Femur (tissue), 1 donor: ENCODE measurements around the gene C20orf202.
A peak's percentile ranks its signal among the peaks of the same experiment; 100 is the strongest.

Experiments used
- DNase-seq: peaks from one replicate; pipeline ENCODE4 v3.0.0-alpha.2; 2017

The C20orf202 gene

DNA sequence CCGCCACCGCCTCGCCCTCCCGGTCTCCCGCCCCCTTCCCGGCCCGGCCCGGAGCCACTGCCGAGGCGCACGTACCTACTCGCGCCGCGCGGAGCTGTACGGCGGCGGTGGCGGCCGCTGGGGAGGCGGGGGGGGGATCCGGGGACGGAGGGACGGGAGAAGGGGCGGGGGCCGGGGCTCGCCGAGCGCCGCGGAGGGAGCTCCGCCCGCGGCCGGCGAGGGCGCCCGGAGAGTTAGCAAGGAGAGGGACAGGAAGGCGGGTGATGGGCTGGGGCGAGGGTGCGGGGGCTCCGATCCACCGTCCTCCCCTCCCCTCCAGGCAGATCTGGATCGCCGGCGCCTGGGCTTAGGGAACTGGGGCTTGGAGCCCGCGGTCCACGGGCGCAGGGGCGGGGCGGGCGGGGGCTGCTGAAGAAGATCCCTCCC is 17.9 kb upstream of the C20orf202 start:
- DNase-seq, result no peak

DNA sequence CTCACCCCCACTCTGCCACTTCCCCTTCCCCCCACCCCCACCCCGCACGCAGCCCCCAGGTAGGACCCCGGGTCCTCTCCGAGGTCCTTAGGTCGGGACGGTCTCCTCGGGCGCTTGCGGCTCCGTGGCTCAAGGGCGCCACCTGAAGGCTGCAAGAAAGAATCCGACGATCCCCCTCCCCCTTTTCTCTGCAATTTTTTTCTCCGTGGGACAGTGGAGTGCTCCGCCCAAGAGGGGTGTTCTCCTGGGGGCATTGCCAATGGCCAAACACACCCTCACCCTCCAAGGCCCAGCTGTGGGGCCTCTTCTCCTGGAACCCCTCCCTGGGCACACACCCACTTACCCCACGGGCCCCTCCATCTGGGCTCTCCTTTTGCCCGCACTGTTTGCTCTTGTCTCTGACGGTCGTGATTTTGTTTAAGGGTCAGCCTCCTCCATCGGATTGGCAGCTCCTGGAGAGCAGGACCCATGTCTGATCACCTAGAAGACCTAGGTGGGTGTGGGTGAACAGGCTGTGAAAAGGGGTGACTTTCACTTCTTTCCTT is 17.4 kb upstream of the C20orf202 start:
- DNase-seq, result peak; percentile 31

DNA sequence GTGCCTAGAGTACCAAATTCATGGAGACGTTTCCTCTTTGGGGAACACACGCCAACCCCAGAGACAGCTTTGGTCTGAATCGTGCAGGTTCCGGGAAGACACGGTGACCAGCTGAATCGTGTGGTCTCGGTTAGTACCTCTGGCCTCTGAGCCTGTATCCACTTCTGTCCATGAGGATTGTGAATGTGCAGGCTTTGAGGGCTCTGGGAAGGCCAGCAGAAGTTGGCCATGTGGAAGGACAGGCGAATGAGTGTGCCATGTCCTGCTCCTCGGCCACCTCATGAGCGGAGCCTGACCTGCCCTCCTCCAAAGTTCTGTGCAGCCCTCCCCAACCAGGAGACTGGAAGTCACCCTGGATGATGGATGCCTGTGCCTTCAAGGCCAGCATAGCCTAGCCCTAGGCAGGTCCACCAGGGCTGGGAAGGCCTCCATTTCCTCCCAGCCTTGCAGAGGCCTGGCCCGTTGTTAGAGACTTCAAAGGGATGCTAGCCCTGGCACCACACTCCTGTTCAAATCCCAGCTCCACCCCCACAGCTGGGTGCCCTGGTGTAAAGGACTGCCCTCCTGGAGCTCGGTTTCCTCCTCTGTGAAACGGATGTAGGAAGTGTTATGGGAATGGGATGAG is 16.8 kb upstream of the C20orf202 start:
- DNase-seq, result no peak

DNA sequence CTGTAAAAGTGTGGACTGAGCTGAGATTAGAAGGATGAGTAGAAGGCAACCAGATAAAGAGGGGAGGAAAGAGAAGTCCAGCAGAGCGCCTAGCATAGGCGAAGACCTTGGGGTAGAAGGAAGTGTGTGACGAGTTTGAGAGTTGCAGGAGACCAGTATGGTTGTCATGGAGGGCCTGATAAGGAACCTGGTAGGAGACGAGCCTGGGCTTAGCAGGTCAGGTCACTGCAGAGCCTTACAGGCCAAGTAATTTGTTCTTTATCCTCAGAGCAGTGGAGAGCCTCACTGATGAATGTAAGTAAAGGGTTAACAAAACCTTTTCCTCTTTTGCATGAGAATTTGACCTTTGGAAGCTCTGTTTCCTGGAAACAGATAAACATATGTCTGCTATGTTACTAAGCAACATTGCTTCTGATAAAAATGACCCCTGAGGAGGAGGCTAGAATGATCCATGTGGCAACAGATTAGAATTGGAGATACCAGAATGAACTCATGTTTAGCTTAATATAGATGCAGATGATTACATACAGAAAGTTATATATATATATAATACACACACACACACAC is 15.6 kb upstream of the C20orf202 start:
- DNase-seq, result no peak

DNA sequence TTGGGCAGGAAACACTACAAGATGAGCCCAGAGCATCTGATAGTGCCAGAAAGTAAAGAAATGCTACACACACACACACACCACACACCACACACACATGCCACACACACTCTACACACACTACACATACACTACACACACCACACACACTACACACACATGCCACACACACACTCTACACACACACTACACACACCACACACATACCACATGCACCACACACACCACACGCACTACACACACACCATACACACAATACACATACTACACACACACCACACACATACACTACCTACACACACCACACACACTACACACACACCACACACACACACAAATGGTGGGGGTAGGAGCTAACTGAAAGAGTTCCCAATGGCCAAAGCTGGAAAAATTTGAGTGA is 14.9 kb upstream of the C20orf202 start:
- no peak for DNase-seq

DNA sequence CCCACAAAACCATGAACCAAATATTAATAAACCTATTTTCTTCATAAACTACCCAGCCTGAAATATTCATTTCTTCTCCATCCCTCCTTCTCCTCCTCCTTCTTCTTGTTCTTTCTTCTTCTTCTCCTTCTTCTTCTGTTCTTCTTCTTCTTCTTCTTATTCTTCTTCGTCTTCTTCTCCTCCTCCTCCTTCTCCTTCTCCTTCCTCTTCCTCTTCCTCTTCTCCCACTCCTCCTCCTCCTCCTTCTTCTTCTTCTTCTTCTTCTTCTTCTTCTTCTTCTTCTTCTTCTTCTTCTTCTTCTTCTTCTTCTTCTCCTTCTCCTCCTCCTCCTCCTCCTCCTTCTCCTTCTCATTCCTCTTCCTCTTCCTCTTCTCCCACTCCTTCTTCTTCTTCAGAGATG is 13.4 kb upstream of the C20orf202 start:
- DNase-seq, result no peak

DNA sequence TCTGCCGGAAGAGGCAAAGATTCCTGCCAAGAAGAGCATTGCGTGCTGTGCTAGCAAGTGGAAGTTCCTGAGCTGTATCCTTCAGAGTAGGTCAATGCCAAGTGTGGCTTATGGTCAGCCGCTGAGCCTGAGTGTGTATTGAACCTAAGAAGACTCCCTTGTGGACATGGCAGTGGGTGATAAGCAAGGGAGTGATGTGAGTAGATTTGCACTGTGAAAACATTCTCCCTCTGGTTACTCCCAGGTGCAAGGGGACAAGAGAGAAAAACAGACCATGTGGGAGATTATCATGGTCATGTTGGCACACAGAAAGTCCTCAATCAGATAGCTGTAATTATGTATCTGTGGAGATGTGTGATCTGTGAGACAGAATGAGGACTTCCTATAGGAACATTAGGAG is 12.4 kb upstream of the C20orf202 start:
- no peak for DNase-seq

DNA sequence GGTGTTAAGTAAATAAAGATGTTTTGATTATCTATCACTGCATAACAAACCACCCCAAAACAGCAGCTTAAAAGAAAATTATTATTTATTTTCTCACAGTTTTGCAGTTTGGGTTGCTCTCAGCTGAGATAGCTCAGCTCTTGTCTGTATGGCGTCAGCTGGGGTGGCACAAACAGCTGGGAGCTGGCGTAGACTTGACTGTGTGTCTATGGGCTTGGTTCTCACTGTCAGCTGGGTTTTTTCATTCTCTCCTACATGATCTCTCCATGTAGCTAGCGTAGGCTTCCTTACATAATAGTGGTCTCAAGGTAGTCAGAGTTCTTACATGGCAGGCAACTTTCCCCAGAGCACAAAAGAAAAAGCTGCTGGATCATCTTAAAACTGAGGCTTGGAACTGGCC is 12.0 kb upstream of the C20orf202 start:
- DNase-seq, result no peak

DNA sequence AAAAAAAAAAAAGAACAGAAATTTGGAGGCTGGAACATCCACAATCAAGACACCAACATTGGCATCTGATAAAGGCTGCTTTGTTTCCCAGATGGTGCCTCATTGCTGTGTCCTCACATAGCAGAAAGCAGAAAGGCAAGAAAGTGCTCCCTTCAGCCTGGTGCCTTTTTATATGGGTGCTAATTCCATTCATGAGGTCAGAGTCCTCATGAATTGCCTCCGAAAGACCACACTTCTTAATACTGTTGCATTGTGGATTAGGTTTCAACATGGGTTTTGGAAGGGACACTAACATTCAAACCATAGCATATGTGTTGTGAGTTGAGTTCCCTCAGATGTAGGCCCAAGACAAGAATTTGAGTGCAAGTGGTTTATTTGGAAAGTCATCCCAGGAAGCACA is 8.0 kb upstream of the C20orf202 start:
- DNase-seq, result no peak

DNA sequence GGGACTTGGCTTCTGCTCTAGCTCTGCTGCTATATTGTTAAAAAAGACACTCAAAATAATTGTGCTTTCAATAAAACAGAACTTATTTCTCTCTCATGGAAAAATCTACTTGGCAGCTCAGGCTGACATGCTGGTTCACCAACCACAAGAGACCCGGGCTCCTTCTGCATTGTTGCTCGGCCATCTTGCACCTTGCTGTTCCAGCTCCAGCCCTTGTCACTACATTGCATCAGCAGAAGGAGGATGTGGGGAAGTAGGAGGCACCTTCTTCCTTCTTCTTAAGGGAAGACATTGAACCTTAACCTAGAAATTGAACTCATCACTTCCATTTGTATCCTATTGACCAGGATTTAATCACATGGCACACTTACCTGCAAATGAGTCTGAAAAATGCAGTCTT is 6.6 kb upstream of the C20orf202 start:
- no peak for DNase-seq

DNA sequence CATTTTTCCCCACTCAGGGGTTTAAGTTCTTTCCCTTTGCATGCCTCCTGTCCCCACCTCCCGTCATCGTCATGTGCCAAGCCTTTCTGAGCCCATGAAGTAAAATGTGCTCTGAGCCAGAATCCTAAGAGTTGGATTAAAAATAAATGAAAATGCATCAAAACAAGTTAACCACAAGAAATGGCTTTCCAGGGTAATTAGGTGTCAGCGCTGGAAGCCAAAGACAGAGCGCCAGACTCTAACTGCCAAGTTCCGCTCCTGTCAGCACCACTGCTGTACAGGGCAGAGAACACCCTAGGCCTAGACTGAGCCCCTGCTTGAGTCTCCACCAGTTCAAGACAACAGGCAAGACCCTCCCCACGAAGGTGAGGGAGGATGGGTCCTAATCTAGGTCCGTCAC is 5.5 kb upstream of the C20orf202 start:
- no peak for DNase-seq

DNA sequence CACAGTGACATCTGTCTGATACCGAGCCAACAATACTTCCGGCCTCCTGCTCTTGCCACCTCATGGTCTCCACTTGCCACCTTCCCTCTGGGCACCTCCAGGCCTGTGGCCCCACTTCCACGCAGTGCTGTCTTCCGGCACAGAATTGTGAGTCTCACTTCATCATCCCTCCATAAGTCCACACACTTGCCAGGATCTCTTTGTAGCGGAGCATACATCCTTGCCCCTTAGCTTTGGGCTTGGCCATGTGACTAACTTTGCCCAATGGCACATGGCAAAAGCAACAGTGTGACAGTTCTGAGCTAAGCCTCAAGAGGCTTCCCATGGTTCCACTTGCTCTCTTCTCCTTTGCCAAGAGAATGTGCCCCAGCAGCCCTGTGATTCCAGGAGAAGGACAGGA is 4.5 kb upstream of the C20orf202 start:
- DNase-seq, result no peak

DNA sequence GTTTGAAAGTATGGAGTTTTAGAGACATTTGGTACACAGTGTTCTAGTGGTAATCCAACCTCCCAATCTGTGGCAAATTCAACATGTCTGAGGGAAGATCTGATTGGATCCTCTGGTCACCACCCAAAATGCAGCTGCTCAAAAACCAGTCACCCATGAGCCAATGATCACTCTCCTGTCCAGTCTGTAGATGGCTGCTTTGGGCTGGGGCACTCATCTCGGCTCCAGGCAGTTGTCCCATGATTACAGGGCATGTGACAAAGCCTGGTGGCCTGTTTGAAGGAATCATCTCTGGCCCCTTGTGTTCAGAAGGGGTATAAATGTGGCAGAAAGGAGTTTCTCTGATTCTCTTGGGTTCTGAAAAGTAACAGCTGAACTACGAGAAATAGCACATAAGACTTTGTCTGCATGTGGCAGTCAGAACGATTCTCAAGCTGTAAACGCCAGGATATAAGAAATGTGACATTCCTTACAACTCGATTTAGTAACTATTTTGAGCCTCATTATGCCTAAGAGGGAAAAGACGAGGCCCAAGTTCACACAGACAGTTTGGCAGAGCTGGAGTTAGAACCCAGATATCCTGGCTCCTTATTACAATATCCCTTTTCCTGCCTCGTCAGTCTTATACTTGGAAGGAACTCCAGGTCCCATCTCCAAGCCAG is 3.9 kb upstream of the C20orf202 start:
- no peak for DNase-seq

DNA sequence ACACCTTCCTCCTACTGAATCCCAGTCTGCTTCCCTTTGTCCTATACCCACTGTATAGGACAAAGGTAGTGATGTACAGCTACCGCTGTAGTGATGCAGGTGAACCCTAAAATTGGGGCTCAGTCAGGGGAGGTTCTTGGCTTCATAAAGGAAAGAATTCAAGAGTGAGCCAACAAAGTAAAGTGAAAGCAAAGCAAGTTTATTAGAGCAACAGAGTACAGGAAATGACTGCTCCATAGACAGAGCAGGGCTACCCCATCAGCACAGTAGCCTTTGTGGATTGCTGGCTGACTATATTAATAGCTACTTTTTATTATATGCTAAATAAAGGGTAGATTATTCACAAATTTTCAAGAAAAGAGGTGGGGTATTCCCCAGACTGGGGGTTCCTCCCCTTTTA is 3.3 kb upstream of the C20orf202 start:
- DNase-seq, result no peak

DNA sequence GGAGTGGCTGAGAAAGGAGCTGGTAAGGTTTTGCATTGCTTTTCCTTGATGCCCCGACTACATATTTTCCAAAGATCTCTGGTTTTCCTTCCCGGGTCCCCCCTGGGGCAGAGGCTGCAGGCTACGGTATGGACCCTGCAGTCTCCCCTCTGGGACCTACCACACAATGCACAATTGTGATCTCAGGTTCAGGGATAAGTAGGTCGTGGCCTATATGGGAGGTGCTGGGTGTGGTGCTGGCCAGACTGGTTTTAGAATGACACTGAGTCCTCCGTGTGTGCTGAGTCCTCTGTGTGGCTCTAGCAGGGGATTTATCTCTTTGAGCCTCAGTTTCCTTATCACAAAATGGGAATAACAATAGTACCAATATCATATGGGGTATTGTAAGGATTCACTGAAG is 376 bp downstream of the C20orf202 start:
- DNase-seq, result no peak

DNA sequence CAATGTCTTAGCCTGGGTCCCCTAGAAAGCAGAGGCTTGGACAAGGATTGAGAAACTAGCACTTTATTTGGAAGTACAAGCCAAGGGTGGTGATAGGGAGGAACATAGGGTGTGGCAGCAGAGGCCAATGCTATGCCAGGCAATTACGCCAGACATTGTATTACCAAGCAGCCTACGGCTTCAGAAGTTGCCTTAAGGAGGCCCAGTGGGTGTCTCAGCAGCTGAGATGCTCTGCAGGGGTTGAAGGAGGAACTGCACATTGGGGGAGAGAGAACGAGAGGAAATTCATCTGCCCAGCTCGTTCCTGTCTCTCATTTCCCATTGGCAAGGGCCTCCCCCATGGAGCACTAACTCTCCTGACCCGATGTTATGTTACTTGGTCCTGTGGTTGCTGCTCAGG is 859 bp downstream of the C20orf202 start:
- no peak for DNase-seq

DNA sequence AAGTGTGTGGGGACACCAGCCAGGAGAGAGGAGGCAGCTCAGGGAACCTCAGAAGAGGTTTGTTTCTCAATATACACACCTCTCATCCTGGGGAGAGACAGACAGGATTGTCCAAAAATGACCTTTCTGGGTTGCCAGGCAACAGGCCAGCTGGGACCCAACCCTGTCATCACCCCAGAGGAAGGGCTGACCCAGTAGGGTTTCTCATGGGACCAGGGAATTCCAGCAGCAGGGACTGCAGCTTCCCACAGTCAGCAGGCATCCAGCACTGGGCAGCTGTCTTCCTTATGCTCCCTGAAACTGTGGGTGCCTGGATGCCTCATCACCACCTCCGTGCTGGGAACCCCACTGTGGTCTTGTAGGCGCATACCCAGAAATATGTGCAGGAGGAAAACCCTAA is 1.3 kb downstream of the C20orf202 start:
- no peak for DNase-seq

DNA sequence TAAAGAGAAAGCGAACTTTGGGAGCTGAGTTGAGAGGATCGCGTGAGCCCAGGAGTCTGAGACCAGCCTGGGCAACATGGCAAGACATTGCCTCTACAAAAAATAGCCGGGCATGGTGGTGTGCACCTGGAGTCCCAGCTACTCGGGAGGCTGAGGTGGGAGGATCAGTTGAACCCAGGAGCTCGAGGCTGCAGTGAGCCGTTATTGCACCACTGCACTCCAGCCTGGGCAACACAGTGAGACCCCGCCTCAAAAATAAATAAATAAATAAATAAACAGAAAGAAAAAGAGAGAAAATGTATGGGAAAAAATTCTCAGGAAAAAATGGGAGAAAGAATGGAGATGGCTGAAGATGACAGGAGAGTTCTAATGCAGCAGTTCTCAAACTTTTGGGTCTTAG is 2.5 kb downstream of the C20orf202 start:
- DNase-seq, result no peak

DNA sequence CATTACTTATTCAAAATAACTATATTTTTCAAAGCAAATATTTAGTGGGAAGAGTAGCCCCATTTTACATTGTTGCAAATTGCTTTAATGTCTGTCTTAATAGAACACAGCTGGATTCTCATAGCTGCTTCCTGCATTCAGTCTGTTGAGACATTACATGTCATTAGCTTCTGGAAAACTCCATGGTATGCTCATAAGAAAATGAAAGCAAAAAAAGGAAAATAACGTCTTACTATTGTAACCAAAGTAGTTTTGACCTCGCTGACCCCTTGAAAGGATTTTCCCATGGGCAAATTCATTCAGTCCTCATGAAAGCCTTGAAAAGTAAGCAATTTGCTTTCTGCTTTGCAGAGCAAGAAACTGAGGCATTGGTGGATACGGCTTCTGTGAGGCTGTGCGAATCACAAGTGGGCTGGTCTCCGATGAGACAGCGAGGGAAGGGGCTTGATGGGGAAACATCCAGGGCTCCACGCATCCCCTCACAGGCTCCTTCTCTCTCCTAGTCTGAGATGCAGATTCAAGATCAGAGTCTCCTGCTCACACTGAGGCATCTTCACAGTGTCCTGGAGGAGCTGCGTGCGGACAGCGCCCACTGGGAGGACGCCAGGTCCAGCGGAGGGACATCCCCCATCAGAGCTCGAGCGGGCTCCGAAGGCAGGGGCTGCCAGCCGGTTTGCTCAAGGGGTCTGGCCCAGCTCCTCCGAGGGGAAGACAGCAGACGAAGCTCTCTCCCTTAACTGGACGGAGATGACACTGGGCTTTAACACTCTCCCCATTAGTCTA is 3.3 kb downstream of the C20orf202 start:
- DNase-seq, result no peak

DNA sequence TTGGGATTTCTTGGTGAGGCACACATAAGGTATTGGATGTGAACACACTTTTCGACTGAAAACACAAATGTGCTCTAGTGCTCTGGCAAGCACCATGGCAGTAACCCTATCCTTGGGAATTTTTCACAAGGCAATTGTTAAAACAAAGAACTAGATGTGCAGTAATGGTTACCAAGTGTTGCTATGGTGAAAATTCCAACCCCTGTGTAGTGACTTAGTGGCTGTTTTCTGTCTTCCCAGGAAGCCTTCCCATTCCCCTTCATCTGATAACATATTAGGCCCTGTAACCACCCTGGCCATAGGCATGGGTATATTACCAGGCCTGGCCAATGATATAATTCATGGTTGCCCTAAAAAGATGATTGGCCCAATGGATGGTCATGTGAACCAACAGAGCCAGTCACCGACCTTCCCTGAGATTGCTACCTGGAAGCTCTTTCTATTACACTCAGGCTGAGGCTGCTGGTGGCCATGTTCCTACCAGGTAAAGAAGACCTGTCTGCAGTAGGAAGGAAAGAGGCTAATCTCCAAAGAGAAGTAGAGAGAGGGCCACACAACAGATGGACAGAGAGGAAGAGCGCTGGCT is 4.1 kb downstream of the C20orf202 start:
- no peak for DNase-seq

DNA sequence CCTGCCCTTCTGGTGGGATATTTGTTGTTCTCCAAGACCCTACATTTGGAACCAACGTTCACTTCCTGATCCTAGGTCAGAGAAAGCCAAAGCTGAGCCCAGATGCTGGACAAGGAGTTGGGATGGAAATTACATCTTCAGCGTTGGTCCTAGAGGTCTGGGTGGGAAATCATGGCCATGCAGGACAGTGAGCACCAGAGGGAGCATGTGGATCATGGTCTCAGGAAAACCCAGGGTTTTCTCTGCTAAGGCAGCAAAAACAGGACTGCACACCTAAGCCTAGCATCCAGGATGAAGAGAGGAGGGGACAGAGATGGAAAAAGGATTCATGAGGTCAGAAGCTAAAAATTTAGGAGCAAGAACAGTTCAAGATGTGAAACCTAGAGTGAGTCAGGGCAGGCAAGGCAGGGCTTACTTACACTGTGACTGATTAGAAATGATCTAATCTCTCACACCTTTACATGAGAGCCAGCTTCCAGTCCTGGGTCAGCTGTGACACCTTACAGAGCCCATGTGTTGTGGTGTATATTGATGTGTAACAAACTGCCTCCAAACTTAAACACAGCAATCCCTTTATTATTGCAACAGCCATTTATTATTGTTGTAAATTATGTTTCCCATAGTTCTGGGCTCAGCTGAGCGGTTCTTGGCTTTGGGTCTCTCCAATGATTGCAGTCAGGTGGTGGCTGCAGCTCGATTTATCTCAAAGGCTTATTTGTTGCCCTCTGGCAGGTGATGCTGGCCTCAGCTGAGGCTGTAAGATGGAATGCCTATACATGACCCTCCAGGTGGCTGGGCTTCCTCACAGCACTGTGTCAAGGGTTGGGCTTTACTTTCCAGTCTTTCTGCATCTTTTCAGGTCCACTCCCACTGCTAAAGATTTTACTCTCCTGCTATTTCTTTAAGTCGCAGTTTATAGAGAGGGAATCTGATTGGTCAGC is 6.5 kb downstream of the C20orf202 start:
- DNase-seq, result no peak

DNA sequence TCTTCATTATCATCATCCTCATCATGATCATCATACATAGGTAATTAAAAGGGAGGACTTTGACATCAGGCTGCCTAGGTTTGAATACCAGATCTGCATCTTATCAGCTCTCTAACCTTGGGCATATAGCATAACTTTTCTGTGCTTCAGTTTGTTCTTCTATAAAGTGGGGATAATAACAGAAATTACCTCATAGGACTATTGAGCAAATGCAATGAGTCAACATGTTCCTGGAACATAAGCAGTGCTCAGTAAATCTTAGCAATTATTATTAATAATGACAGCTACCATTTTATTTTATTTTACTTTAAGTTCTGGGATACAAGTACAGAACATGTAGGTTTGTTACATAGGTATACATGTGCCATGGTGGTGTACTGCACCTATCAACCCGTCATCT is 7.2 kb downstream of the C20orf202 start:
- DNase-seq, result no peak
